Astrocyte (in vitro differentiated cells and primary cell): ENCODE measurements around the gene GGACT.

Source experiments
- EZH2 ChIP-seq: IDR thresholded peaks from 2 replicates; pipeline ENCODE4 v1.6.1; 2012; ENCODE audit warnings: mild to moderate bottlenecking, low read length, inconsistent platforms; ENCODE audit not compliant: insufficient read depth
- TF ChIP-seq, protein P1 (sequence below): IDR thresholded peaks from 2 replicates; pipeline ENCODE4 v1.5.1; 2011; ENCODE audit warnings: low read depth, mild to moderate bottlenecking, inconsistent platforms, low read length, moderate library complexity; ENCODE audit not compliant: insufficient read depth

DNA sequence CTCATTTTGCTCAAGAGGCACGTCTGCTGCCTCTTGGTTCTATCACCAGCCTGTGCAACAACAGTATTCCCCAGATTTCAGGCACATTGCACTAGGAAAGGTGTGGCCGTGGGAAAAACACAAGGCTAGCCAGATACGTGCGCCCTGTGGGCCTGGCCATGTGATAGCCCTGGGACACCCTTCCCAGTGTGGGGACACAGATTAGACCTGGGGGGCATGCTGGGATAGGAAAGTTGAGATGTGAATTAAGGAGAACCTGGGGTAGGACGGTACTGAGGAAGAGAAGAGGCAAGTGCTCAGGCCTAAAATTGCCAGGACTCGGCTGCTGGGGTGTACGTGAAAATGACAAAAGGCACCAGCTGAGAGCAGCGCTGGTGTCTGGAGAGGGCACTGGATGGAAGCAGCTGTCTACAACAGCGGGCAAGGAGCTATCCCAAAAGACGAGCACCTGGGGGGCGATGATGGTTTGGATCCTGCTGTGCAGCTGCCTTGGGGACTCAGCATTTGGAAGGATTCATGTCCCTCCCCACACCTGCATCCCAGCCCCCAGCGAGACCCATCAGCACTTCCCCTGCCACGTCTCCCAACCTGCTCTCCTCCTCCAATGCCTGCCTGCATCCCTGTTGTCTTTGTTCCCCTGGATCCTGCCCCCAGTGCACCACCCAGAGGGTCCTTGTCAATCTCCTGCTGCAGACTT is 54.3 kb downstream of the GGACT start:
- TF ChIP-seq, protein P1, sequence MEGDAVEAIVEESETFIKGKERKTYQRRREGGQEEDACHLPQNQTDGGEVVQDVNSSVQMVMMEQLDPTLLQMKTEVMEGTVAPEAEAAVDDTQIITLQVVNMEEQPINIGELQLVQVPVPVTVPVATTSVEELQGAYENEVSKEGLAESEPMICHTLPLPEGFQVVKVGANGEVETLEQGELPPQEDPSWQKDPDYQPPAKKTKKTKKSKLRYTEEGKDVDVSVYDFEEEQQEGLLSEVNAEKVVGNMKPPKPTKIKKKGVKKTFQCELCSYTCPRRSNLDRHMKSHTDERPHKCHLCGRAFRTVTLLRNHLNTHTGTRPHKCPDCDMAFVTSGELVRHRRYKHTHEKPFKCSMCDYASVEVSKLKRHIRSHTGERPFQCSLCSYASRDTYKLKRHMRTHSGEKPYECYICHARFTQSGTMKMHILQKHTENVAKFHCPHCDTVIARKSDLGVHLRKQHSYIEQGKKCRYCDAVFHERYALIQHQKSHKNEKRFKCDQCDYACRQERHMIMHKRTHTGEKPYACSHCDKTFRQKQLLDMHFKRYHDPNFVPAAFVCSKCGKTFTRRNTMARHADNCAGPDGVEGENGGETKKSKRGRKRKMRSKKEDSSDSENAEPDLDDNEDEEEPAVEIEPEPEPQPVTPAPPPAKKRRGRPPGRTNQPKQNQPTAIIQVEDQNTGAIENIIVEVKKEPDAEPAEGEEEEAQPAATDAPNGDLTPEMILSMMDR = no peak
- TF ChIP-seq EZH2 = no peak
